IMR-90 (cell line): ENCODE results near the gene NDUFB2. TPM values are rescaled to one million over a fixed set of nuclear protein-coding genes. Genes with fewer than 3 reads are reported as not detected.
"Not testable (repeated sequence)": the region's sequence is repeated elsewhere in the genome, so short reads cannot be mapped to it uniquely, and the experiment has no call there.

ENCODE experiments used
- ATAC-seq: fragments of 200-7000 bp; cut with Tn5 transposase; 2 replicates; pipeline ENCODE4 v1.9.1; 2020; ENCODE audit warnings: low read depth, mild to moderate bottlenecking, moderate library complexity
- BruUV-seq: library from RNA; stranded (reverse); fragments of 400-500 nt; replicated peaks from 2 replicates; lab custom pipeline; 2021; lab: Mats Ljungman, UMichigan
- CTCF ChIA-PET: fragments of 300-600 bp; formaldehyde crosslinking; extraction: SDS; loops from one replicate; lab custom pipeline; 2021; ENCODE audit warnings: antibody characterized with exemption; lab: Yijun Ruan, JAX
- POLR2A ChIA-PET: fragments of 300-600 bp; sonication (Branson Sonifier 250); formaldehyde crosslinking; loops from one replicate; lab custom pipeline; 2022; ENCODE audit warnings: antibody characterized with exemption; ENCODE audit not compliant: unreplicated experiment; lab: Charles Lee
- DNase-seq: peaks from one replicate; pipeline ENCODE4 v3.0.0; 2013
- H2AFZ ChIP-seq: replicated peaks from 2 replicates; pipeline ENCODE3; 2013; ENCODE audit warnings: low read length, mild to moderate bottlenecking; ENCODE audit not compliant: poor library complexity
- H2AK5ac ChIP-seq: 2 replicates; pipeline ENCODE4 v1.6.1; 2013; ENCODE audit warnings: low read depth, low read length, inconsistent platforms
- H2AK9ac ChIP-seq: replicated peaks from 2 replicates; pipeline ENCODE3; 2013; ENCODE audit warnings: mild to moderate bottlenecking, low read depth, low read length, moderate library complexity; ENCODE audit not compliant: poor library complexity
- H2BK120ac ChIP-seq: 2 replicates; pipeline ENCODE4 v1.6.1; 2013; ENCODE audit warnings: low read depth, low read length, inconsistent platforms
- H2BK15ac ChIP-seq: 3 replicates; pipeline ENCODE4 v1.6.1; 2013; ENCODE audit warnings: low read depth, low read length, inconsistent platforms
- H2BK20ac ChIP-seq: 2 replicates; pipeline ENCODE4 v1.6.1; 2013; ENCODE audit warnings: low read depth, mild to moderate bottlenecking, inconsistent platforms, low read length, moderate library complexity
- H2BK5ac ChIP-seq: 2 replicates; pipeline ENCODE4 v1.6.1; 2013; ENCODE audit warnings: mild to moderate bottlenecking, low read depth, low read length, inconsistent platforms; ENCODE audit not compliant: poor library complexity, severe bottlenecking
- H3K14ac ChIP-seq: replicated peaks from 2 replicates; pipeline ENCODE4 v1.6.1; 2013; ENCODE audit warnings: low read depth, low read length, inconsistent platforms
- H3K18ac ChIP-seq: 2 replicates; pipeline ENCODE4 v1.6.1; 2013; ENCODE audit warnings: low read depth, low read length, control low read depth
- H3K23ac ChIP-seq: 2 replicates; pipeline ENCODE4 v1.6.1; 2013; ENCODE audit warnings: low read depth, low read length, inconsistent platforms
- H3K27ac ChIP-seq: 2 replicates; pipeline ENCODE4 v1.5.1; 2013; ENCODE audit warnings: mild to moderate bottlenecking, control low read depth, low read length; ENCODE audit not compliant: insufficient read depth
- H3K27me3 ChIP-seq: 2 replicates; pipeline ENCODE4 v1.6.1; 2013; ENCODE audit warnings: low read length; ENCODE audit not compliant: control insufficient read depth, insufficient read depth
- H3K36me3 ChIP-seq: 2 replicates; pipeline ENCODE4 v1.6.1; 2013; ENCODE audit warnings: low read length, mixed read lengths; ENCODE audit not compliant: control insufficient read depth, insufficient read depth
- H3K4ac ChIP-seq: 2 replicates; pipeline ENCODE4 v1.6.1; 2013; ENCODE audit warnings: low read depth, low read length, inconsistent platforms
- H3K4me1 ChIP-seq: 2 replicates; pipeline ENCODE4 v1.6.1; 2013; ENCODE audit warnings: low read length, mixed read lengths; ENCODE audit not compliant: control insufficient read depth, insufficient read depth
- H3K4me2 ChIP-seq: 2 replicates; pipeline ENCODE4 v1.6.1; 2013; ENCODE audit warnings: low read depth, mild to moderate bottlenecking, control low read depth, low read length, moderate library complexity
- H3K4me3 ChIP-seq: 2 replicates; pipeline ENCODE4 v1.5.1; 2013; ENCODE audit warnings: low read depth, mild to moderate bottlenecking, control low read depth, low read length, moderate library complexity; ENCODE audit not compliant: insufficient read depth
- H3K56ac ChIP-seq: 2 replicates; pipeline ENCODE4 v1.6.1; 2013; ENCODE audit warnings: low read length, inconsistent platforms; ENCODE audit not compliant: insufficient read depth; ENCODE audit errors: extremely low read depth
- H3K79me1 ChIP-seq, 2 experiments: 2 replicates each; pipeline ENCODE4 v1.6.1; 2013; ENCODE audit warnings: low read length in 2 of 2, inconsistent platforms in 1 of 2, low read depth in 1 of 2
- H3K9ac ChIP-seq: 2 replicates; pipeline ENCODE4 v1.6.1; 2013; ENCODE audit warnings: low read depth, low read length, control low read depth
- H3K9me1 ChIP-seq: 2 replicates; pipeline ENCODE4 v1.6.1; 2013; ENCODE audit warnings: low read length, inconsistent platforms; ENCODE audit not compliant: insufficient read depth
- H3K9me3 ChIP-seq: 2 replicates; pipeline ENCODE4 v1.6.1; 2013; ENCODE audit warnings: low read length; ENCODE audit not compliant: control insufficient read depth, insufficient read depth
- H4K20me1 ChIP-seq: 2 replicates; pipeline ENCODE4 v1.6.1; 2013; ENCODE audit warnings: low read length, inconsistent platforms; ENCODE audit not compliant: insufficient read depth
- H4K5ac ChIP-seq: 2 replicates; pipeline ENCODE4 v1.6.1; 2013; ENCODE audit warnings: mild to moderate bottlenecking, low read depth, low read length, control low read depth
- H4K8ac ChIP-seq, 2 experiments: 2 replicates each; pipeline ENCODE4 v1.6.1; 2013; ENCODE audit warnings: low read depth in 2 of 2, low read length in 2 of 2, control low read depth in 1 of 2, inconsistent platforms in 1 of 2
- H4K91ac ChIP-seq: 2 replicates; pipeline ENCODE4 v1.6.1; 2013; ENCODE audit warnings: low read depth, low read length, inconsistent platforms; ENCODE audit not compliant: insufficient read depth
- CEBPB ChIP-seq: IDR thresholded peaks from 2 replicates; pipeline ENCODE4 v1.6.1; 2012; ENCODE audit warnings: low read depth, low read length, improper control_type of control experiment
- CTCF ChIP-seq: conservative IDR thresholded peaks from 2 replicates; pipeline ENCODE4 v1.5.1; 2012; ENCODE audit warnings: mild to moderate bottlenecking, low read depth, low read length, improper control_type of control experiment
- WGBS, 2 experiments: methylation state at CpG; one replicate each; pipeline versions ENCODE4 v1.1.5 to v1.1.7; 2013; ENCODE audit warnings: missing lambda C conversion rate in 2 of 2; ENCODE audit not compliant: insufficient read length in 1 of 2; ENCODE audit errors: extremely low coverage in 2 of 2; 5-methylcytosine and 5-hydroxymethylcytosine counted together
- dilution Hi-C: fragments of 300-500 bp; cut with HindIII; formaldehyde crosslinking; loops from one replicate; pipeline ENCODE4 v1.14.3; 2018; ENCODE audit warnings: low sequenced_read_pairs; ENCODE audit not compliant: unreplicated experiment
- in situ Hi-C: fragments of 300-500 bp; cut with MboI; formaldehyde crosslinking; loops from 3 replicates; pipeline ENCODE4 v1.14.3; 2019; ENCODE audit warnings: low sequenced_read_pairs, inconsistent platforms, mixed read lengths
- intact Hi-C: fragments of 100-400 bp; cut with micrococcal nuclease; formaldehyde crosslinking; loops from 2 replicates; pipeline ENCODE4 v1.10.0; 2022
- polyA plus RNA-seq, 3 experiments: library from polyadenylated mRNA; depleted of rRNA; stranded (reverse); fragments of >200 nt; gene quantifications; 2 replicates each; pipeline ENCODE4 v1.2.3, GENCODE V29; 2012; ENCODE audit warnings: low replicate concordance in 1 of 3
- total RNA-seq: library from RNA; depleted of rRNA; stranded (reverse); fragments of >200 nt; gene quantifications from 2 replicates; pipeline ENCODE4 v1.2.3, GENCODE V29; 2012

The NDUFB2 gene
- total and polyA plus RNA-seq, 2 of the 4 experiments (the other 2 are of a cell fraction): 81.7 to 143 TPM

- H3K18ac ChIP-seq: no peak overlapping the region
- BruUV-seq: no TSS peak
- no peak overlapping the region for H3K4me2 ChIP-seq
- H3K27ac ChIP-seq: no peak overlapping the region
- H3K36me3 ChIP-seq: 0 out of 2 replicates have a peak, but pooled peaks cover 3% of the 10 kb centered on the region
- H2BK15ac ChIP-seq: no peak overlapping the region
- H3K4me3 ChIP-seq: no peak overlapping the region
- 0 out of 2 replicates have a peak, but pooled peaks cover 2% of the 10 kb centered on the region for H3K4me1 ChIP-seq
- H3K9me1 ChIP-seq: peaks cover 4% of the 10 kb centered on the region; the same call in 1 of the 2 replicates
- no peak overlapping the region for H3K4ac ChIP-seq
- H4K5ac ChIP-seq: no peak overlapping the region
- no peak overlapping the region for H3K9ac ChIP-seq
- no peaks in the 10 kb centered on the region for H3K27me3 ChIP-seq
- no peak overlapping the region for H3K14ac ChIP-seq
- intact Hi-C loops (loop anchor here (5.0 kb wide), 1 partner anchor 856 kb away; no protein-coding TSS in a partner anchor), in situ Hi-C loops (no loop called here), dilution Hi-C loops (no loop called here)
- DNase-seq: no peak
- no peaks in the 10 kb centered on the region for H3K9me3 ChIP-seq
- POLR2A ChIA-PET: no interaction called here
- no peak overlapping the region for H3K23ac ChIP-seq
- CTCF ChIA-PET: interaction anchor here (1.2 kb wide), 1 partner anchor 335 kb away, joined by 7 read pairs; no protein-coding TSS in a partner anchor
- no peak overlapping the region for H4K8ac ChIP-seq
- H3K56ac ChIP-seq: no peak overlapping the region
- no peak for ATAC-seq
- no peak overlapping the region for H2BK120ac ChIP-seq
- no peak overlapping the region for H4K91ac ChIP-seq
- no peak for TF ChIP-seq CEBPB
- no peak for TF ChIP-seq CTCF
- no peak overlapping the region for H2AFZ ChIP-seq
- H2AK9ac ChIP-seq: no peak overlapping the region
- no peak overlapping the region for H2BK20ac ChIP-seq
- peaks cover 4 to 6% of the 10 kb centered on the region in 2 experiments; a peak in 1 of 4 replicates for H3K79me1 ChIP-seq
- no peak overlapping the region for H2BK5ac ChIP-seq
- no peaks in the 10 kb centered on the region for H4K20me1 ChIP-seq
- no peak overlapping the region for H2AK5ac ChIP-seq
- 100% methylated on average over 1 of the region's 3 CpGs; no CpG with 5 or more reads in 1 of the 2 experiments for WGBS, 2 experiments
These were observed 20.2 kb upstream of the NDUFB2 start for GRCh38 chr7:140676306-140676705.

- dilution Hi-C loops, H2BK20ac ChIP-seq, H3K36me3 ChIP-seq, H3K4me2 ChIP-seq, H3K9ac ChIP-seq, H3K4me1 ChIP-seq, H3K14ac ChIP-seq, H3K23ac ChIP-seq, H3K9me3 ChIP-seq, H3K4me3 ChIP-seq, H3K27ac ChIP-seq, H2BK15ac ChIP-seq, H3K56ac ChIP-seq, BruUV-seq, H3K18ac ChIP-seq, DNase-seq, POLR2A ChIA-PET, H3K27me3 ChIP-seq, H4K8ac ChIP-seq, H3K79me1 ChIP-seq, H4K91ac ChIP-seq, CTCF ChIA-PET, H4K5ac ChIP-seq, H2AFZ ChIP-seq, ATAC-seq, H2BK120ac ChIP-seq, in situ Hi-C loops, H2AK9ac ChIP-seq, H3K4ac ChIP-seq, H2BK5ac ChIP-seq, H4K20me1 ChIP-seq, H3K9me1 ChIP-seq, H2AK5ac ChIP-seq: not testable (repeated sequence)
- intact Hi-C loops: loop anchor here (5.0 kb wide), 1 partner anchor 855 kb away; no protein-coding TSS in a partner anchor
- WGBS, 2 experiments: no CpG with 5 or more reads among the region's 11 CpGs
These were observed 19.6 kb upstream of the NDUFB2 start for GRCh38 chr7:140676956-140677355.
